NCI-H187 (cell line): ENCODE measurements around the gene ZNF490.
"Not testable (repeated sequence)": the region's sequence is repeated elsewhere in the genome, so short reads cannot be mapped to it uniquely, and the experiment has no call there.

Experiments used
- DNase-seq, 2 experiments: peaks; one replicate each; lab custom pipeline; 2025; lab: John Stamatoyannopoulos, UW

ZNF490 gene

GRCh38 chr19:12621253-12622024, 10.8 kb upstream of the ZNF490 start:
- not testable (repeated sequence) for DNase-seq

DNA sequence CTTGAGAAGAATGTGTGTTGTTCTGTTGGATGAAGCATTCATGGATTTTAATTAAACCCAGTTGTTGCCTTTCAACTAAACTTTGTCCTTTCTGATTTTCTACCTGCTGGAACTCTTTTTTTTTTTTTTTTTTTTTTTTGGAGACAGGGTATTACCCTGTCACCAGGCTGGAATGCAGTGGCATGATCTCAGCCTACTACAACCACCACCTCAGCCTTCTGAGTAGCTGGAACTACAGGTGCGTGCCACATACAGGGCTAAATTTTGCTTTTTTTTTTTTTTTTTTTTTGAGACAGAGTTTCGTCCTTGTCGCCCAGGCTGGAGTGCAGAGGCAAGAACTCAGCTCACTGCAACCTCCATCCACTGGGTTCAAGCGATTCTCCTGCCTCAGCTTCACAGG, 7.0 kb upstream of the ZNF490 start:
- DNase-seq = no peak

DNA sequence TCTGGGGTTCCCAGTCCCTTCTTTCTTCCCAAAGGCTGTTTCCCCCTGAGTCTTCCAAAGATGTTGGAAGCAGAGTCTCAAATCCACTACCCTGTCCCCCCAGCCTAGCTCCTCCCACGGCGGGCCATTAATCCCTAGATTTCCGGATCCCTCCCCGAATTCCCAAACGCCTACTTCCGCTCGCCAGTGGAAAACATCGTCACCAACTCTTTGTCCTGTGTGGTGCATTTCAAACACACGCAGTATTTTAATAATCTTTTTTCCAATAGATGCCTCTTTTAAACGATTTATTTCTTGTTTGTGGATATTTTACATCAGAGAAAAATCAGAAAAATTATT, 717 bp upstream of the ZNF490 start:
- DNase-seq = peak in 1 of 2 experiments; percentile 2

GRCh38 chr19:12607631-12608030, 3.0 kb downstream of the ZNF490 start:
- no peak for DNase-seq

- DNase-seq = no peak
These were observed 3.8 kb downstream of the ZNF490 start for GRCh38 chr19:12606796-12607195.

DNA sequence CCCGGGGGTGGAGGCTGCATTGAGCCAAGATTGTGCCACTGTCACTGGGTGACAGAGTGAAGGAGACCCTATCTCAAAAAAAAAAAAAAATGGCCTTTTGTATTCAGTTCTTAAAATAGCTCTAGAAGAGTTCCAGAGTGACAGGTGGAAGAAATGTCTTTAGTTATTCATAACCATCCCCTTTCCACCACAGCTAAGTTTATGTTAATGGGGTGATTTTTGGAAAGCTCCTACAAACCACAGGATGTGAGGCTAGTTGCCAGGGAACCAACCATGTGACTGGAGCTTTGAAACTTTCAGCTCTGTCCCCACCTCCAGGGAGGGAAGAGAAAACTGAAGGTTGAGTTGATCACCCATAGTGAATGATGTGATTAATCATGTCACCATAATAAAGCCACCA, 6.9 kb downstream of the ZNF490 start:
- DNase-seq = no peak

DNA sequence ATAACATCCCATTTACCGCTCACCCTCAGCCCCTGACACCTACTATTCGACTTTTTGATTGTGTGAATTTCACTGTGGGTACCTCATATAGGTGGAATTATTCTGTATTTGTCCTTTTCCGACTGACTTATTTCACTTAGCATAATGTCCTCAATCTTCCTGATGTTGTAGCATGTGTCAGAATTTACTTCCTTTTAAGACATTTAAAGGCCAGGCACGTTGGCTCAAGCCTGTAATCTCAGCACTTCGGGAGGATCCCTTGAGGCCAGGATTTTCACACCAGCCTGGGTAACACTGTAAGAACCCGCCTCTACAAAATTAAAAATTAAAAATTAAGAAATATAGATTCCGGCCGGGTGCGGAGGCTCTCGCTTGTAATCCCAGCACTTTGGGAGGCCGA, 13.0 kb downstream of the ZNF490 start:
- no peak for DNase-seq

DNA sequence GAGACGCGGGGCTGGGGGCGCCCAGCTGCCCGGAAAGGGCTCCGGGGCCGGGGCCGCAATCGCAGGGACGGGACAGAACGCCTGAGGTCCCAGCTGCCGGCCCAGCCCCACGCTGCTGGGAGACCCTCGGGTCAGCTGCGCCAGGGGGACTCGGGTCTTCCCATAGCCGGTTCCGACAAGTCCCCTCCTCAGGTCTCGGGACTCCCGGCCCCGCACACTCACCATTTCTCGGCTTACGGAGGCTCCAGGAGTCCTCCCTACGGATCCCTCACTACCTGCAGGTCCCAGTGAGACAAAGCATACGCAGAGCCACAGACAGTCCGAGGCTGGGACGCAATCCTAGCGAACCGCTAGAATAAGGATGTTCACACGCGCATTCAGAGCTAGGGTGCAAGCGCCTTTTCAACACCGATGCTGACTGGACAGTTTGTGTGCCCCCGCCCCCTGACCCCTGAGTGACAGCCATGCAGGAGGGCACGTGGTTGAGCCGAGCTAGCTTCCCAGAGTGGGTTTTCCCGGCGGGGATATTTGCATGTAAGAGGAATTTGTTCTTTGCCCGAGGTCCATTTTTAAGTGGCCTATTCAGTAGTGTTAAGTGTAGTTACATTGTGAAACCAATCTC, 13.6 kb downstream of the ZNF490 start:
- DNase-seq = no peak

DNA sequence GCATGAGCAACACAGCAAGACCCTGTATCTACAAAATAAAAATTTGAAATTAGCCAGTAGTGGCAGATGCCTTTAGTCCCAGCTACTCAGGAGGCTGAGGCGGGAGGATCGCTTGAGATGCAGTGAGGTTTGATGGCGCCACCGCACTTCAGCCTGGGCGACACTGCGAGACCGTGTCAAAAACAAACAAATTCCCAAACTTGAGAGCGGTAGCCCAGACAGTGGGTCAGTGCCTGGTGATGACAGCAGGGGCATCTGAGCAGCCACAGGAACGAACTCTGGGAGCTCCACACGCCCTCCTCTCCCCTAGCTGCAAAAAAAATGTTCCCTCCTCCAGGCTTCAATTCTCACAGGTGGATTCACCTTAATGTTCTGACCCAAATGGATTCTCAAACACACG, 14.1 kb downstream of the ZNF490 start:
- DNase-seq = no peak

GRCh38 chr19:12581100-12581499, 29.5 kb downstream of the ZNF490 start:
- no peak for DNase-seq

- DNase-seq = no peak
These were observed 30.4 kb downstream of the ZNF490 start for GRCh38 chr19:12580180-12580694.

DNA sequence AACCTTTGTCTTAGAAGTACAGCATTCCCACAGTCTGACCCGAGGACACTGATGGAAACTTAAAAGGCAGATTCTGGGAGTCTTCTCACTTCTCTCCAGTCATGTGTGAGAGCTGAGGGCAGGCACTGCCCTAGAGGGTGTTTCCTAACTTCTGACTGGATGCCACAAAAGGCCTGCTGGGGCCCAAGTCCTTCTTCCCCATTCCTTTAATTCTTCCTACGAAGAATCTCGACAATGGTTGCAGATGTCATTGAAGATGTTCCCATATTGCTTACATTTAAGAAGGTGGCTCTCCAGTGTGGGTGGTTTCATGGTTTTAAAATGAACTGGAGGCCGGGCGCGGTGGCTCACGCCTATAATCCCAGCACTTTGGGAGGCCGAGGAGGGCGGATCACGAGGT, 32.0 kb downstream of the ZNF490 start:
- DNase-seq = no peak

DNA sequence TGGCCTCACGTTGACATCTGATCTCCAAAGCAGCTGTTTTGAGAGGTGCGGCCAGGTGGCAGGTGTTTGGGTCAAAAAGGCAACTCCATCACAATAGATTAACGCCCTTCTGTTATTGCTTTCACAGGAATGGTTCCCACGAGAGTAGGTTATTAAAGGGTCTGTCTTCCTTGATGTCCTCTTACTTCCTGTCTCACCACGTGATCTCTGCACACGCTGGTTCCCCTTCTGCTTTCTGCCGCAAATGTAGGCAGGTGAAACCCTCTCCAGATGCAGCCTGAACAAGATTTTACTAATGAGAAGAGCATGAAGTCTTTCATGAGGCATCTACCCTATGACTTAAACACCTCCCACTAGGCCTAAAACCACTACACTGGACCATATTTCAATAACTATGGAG, 36.6 kb downstream of the ZNF490 start:
- DNase-seq = peak; percentile 1 to 10

DNA sequence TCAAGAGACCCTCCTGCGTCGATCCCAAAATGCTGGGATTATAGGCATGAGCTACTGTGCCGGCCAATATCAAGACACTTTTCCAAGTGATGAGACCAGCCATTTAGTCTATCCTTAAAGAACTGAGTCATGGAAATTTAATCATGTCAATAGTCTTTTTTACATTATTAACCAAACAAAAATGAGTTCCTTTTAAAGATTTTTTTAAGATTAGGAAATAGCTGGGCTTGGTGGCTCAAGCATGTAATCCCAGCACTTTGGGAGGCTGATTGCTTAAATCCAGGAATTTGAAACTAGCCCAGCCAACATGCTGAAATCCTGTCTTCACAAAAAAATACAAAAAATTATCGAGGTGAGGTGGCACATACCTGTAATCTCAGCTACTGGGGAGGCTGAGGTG, 42.7 kb downstream of the ZNF490 start:
- no peak for DNase-seq

- DNase-seq = not testable (repeated sequence)
These were observed 44.2 kb downstream of the ZNF490 start for GRCh38 chr19:12566380-12566779.

- DNase-seq = peak; percentile 29 to 62
These were observed 46.5 kb downstream of the ZNF490 start for GRCh38 chr19:12564016-12564664.

- no peak for DNase-seq
These were observed 55.1 kb downstream of the ZNF490 start for GRCh38 chr19:12555456-12555930.

GRCh38 chr19:12551060-12551832, 59.4 kb downstream of the ZNF490 start, which contains the start of gene ZNF564:
Gene ZNF564, minus strand, starts transcription at chr19:12551482. Its CDS starts 150 bp downstream, at chr19:12551332.
- DNase-seq = peak; percentile 77 to 89

- no peak for DNase-seq
These were observed 63.7 kb downstream of the ZNF490 start for GRCh38 chr19:12546903-12547302.

- no peak for DNase-seq
These were observed 64.5 kb downstream of the ZNF490 start for GRCh38 chr19:12546068-12546467.

GRCh38 chr19:12545267-12545666, 65.3 kb downstream of the ZNF490 start:
- no peak for DNase-seq

DNA sequence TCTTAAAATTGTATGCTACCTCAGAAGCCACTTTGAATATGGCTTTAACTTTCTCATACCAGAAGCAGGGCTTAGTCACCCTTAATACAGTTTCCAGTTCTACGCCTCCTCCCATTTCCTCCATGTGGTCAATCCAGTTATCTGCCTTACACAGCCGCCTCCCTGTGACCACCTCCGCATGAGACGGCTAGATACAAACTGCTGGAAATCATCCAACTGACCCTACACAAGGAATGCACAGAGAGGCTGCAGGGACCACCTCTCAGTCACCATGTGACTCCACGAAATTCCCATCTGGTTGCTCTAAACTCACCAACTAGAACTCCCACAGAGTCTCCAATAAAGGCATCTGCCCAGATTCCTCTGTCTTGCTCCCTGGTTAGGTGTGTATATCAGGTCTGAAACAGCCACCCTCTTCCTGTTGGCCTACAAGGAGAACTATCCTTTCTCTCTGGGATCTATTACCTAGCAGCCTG, 66.2 kb downstream of the ZNF490 start:
- DNase-seq = no peak
